HG02798 (cell line): ENCODE measurements around the gene CASZ1.

Experiments used
- ATAC-seq: cut with Tn5 transposase; IDR thresholded peaks from one replicate; pipeline ENCODE4 v1.9.1; 2021; ENCODE audit warnings: mild to moderate bottlenecking; ENCODE audit not compliant: unreplicated experiment, poor library complexity

The CASZ1 gene

DNA sequence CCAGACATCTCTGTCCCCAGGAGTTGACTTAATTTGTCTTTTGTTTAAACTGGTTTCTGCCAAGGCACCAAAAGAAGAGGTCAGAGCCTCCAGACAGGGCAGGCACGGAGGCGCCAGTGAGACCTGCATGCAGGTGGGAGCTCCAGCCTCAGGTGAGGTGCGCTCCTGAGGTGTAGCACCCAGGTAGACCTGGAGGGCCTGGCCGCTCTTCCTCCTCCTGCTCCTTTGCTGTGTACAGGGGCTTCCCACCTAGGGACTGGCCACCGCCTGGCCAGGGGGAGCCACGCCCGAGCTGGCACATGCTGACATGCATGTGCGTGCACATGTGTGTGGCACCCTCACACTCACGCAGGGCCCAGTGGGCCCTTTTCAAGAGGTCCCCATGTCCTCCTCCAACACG is 163.0 kb downstream of the CASZ1 start:
- ATAC-seq = no peak

DNA sequence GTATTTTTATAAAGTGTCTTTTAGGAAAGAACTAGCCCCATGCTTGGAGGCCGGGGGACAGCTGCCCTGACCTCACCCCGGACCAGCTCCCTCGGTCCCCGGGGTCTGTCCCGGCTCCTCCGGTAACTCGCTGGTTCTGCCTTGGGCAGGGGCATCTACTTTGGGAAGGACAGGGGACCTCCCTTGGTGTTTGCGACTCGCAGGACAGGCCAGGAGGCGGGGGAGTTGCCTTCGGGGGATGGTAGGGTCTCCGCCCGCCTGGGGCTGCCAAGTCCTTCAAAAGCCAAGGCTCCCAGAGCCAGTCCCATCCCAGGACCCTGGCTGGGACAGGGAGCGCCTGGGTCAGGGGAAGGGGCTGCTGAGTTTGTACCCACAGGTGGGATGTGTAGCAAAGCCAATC is 163.8 kb downstream of the CASZ1 start:
- no peak for ATAC-seq

DNA sequence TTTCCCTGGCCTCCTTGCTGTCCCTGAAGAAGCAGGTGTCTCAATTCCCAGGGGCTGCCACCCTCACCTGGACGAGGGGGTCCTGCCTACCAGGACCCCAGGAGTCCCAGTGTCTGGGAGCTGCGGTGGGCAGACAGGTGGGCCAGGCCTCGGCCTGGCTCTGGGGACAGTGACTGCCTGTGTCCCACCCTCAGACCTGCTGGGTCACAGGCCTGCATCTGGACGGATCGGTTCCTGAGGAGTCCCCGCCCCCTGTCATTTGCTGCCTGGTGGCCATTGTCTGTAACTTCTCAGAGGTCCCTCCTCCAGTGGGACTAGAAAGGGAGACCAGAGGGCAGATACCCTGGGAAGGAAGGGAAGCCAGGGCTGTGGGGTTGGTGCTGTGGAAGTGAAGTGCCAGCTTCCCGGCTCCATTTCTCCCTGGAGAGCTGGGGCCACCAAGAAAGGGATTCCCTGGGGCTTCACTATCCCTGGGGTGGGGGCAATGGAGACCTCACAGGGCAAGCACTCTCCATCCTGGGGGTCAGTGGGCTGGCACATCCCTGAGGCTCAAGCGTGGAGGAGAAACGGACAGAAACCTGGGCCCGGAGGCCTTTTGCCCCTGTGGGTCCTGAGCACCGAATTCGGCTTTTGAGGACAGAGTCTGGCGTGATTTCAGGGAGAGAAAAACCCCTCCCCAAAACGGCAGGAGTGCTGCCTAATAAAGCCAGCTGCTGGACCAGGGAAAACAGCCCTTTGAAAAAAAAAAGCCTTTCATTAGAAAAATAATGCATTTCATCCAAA is 164.4 kb downstream of the CASZ1 start:
- ATAC-seq = no peak

DNA sequence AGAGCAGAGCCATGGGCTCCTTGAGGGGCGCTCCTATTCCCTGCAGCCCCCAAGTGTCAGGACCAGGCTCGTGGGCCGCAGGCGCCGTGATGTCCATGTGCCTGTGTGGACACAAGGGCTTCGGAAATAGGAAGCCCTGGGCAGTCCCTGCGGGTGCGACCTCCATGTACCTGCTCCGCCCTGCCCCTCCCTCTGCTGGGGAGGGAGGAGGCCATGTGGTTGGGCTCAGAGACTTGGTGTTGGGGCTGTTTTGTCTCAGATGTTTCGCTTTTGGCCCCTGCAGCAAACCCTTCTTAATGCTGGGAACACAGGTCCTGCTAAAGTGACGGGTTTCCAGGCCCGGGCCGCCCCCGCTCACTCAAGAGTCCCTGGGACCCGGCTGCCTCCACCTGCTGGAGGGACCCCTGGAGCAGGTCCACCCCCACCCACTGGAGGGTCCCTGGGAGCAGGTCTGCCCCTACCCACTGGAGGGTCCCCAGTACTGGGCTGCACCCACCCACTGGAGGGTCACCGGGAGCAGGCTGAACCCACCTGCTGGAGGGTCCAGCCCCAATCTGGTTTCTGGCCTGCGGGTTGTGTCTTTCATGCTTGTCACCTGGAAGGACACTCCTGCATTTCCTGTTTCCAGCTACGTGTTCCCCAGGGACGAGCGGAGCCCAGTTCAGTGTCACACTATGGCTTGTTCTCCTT is 165.2 kb downstream of the CASZ1 start:
- ATAC-seq = no peak

DNA sequence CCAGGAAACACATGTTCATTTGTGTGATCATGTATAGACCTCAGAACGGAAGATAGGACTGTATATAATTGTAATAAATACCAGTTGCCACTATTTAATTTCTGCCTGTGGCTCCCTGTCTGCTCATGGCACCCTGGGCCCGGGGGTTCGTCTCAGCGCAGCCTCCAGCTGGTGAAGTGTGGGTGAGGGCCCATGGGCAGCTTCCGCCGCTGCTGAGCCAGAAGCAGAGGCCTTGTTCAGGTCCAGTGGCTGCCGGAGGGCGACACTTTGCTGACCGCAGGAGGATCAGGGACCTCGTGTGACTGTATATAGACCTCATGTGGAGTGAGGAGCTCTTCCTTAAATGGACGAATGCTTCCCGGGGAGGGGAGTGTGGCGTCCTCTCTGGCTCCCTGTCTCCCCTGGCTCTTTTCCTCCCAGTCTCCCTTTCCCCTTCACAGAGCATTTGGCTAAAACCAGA is 165.8 kb downstream of the CASZ1 start:
- ATAC-seq = no peak

DNA sequence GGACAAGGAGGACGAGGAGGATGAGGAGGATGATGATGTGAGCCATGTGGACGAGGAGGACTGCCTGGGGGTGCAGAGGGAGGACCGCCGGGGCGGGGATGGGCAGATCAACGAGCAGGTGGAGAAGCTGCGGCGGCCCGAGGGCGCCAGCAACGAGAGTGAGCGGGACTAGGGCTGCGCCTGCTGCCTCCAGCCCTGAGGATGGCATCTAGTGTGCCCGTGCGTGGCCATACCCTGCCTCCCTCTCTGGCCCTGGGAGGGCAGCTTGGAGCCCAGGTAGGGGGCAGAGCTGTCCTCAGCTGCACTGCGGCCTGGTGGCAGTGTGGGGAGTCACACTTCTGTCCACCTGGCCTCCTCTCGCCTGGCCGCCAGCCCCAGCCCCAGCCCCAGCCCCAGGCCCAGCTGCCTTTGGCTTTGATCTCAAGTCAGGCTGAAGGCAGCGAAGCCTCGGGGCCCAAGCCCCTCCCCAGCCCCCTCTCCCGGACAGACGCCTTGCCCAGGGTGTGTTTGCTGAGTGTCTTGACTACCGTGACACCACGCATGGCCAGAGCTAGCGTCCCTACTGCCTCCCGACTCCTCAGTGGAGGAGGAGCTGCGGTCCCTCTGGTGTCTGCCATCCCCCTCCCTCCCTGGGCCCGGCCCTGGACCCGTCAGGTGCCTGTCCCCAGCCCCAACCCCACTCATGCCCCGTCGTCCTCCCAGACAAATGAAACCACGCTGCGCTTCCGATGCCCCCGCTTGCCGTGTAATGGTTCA is 166.5 kb downstream of the CASZ1 start:
- ATAC-seq = no peak

DNA sequence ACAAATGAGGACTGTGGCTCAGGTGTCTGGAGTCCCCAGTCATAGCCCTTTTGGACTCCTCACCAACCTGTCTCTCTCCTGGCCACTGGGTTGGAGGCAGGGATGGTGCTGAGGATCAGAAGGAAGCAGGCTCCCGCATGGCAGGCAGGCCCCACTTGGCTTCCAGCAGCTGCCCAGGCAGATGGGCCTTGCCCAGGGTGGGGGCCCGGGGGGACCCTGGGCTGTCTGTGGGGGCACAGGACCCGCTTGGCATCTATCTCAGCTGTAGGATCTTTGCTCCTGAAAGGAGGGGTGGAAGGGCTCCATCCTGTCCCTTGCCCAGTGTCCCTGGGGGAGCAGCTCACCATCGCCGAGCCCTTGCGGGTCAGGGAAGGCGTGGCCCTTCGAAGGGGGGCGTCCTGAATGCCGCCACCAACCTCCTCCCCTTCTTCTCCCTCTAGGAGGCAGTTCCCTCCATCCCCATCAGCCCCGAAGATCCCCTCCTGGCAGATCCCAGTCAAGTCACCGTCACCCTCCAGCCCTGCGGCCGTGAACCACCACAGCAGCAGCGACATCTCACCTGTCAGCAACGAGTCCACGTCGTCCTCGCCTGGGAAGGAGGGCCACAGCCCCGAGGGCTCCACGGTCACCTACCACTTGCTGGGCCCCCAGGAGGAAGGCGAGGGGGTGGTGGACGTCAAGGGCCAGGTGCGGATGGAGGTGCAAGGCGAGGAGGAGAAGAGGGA is 167.2 kb downstream of the CASZ1 start:
- no peak for ATAC-seq

DNA sequence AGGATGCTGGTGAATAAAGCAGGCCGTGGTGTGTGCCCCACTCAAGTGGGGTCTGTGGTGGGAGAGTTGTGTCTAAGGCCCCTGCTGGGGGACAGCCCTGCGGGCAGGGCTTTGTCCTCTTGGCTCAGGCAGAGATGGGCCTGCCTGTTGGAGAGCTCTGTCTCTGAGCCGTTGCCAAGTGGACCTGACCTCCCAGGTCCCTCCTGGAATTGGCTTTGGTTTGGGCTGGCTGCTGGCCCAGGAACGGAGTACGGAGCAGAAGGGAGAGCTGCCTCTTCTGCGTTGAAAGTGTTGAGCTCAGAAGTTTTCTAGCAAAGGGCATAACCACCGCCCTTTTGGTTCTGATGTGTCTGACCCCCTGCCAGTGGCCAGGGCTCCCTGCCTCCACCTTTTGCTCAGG is 167.8 kb downstream of the CASZ1 start:
- no peak for ATAC-seq

DNA sequence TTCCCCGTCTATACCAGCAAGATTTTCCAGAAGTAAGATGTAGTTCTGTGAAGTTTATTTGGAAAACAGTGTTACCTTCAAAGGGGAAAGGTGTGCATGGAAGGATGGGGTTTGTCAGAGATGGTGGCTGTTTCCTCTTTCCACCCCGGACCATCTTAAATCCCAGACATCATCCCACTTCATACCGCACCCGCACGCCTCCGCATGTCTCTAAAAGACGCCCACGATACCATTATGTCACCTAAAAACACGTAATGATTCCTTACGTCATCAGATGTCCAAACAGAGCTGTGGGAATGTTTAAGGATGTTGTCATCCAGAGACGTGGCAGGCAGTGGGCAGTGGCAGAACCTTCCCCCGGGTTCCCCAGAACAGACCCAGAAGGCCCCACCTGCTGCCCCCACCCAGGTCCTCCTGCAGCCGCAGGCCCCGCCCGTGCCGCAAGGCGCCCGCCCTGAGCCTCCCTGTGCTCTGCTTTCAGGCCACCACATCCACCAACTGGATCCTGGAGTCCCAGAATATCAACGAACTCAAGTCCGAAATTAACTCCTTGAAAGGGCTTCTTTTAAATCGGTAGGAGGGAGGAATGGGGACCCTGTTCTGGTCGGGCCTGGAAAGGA is 169.5 kb downstream of the CASZ1 start:
- ATAC-seq = no peak

DNA sequence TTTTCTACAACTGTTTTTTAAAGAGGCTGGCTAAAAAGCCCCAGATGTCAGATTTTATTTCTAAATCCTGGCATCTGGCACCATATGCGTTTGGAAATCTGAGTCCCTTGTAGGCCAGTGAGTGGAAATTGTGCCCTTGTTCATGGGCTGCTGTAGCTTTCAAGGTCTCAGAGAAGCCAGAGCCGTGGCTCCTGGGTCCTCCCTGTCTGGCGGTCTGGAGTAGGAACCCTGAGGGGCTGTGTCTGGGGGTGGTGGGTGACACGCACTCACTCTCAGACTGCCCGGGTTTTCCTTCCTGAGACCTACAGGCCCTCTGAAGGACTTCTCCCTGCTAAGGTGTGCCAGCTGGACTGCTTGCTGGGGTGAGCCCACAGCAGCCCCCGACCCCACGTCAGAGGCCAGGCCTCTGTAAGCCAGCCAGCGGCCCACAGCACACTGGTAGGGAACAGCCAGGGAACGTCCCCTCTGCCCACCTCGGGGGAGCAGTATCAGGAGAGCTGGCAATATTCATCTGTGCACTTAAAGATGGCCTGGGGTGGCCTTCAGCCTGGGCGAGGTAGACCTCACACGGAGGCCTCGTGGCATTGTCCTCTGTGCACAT is 170.2 kb downstream of the CASZ1 start:
- ATAC-seq = no peak

DNA sequence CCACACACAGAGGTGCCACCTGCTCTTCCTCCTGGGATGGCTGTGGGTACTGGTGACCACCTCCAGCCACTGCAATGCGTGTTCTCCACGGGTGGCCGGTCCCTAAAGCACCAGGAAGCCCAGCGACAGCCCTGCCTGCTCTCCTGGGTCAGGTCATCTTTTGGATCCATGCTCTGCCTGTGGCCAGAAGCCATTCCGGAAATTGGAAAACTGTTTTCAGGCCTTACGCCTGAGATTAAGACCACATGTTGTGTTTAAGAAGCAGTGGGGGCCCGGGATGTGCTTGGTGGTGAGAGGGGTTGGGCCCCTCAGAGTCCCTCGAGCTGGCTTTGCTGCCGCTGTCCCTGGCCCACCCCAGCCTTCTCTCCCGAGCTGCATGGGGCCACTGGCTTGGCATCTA is 170.9 kb downstream of the CASZ1 start:
- no peak for ATAC-seq

DNA sequence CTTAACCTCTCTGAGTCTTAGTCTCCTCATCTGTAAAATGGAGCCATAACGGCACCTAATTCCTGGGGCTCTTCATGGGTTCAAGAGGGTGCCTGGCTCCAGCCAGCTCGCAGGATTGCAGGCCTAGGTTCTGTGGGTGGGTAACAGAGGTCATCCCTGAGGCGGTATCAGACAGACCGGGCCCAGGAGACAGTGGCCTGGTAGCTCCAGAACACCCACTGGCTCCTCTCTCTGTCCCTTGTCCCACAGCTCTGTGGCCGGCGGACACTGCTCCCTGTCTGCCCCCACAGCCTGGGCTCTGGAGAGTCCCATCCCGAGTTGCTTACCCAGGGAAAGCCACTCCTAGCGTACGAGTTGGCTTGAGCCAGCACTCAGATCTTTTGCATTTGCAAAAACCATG is 171.4 kb downstream of the CASZ1 start:
- ATAC-seq = no peak

DNA sequence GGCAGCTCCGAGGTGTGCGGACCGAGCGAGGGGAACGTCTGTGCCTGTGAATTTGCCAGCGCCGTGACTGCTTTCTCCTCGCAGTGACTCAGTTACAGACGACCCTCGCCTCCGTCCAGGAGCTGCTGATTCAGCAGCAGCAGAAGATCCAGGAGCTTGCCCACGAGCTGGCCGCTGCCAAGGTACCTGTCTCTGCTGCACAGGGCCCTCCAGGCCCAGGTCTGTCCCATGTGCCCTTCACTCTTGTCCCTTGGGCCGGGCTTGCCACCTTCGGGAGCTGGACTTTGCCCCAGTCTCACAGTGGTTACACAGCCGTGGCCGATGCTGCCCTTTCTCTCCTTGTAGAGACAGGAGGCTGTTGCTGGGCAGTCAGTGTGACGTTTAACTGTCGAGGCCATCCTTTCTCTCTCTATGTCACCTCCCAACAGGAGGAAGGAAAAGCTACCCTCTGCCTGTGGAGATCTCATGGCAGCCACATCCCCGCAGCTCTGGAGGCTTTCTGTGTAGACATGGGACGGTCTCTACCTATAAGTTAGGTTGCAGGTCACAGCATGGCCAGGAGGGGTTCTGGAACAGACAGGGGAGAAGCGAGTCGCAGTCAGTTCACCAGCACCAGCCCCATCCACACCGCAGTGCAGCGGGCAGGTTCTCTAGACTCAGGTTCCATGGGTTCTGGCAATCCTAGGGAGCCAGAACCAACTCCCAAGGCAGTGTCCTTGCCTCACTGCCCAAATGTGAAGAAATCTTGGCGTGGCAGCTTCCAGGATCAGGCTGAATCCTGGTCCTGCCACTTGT is 172.0 kb downstream of the CASZ1 start:
- ATAC-seq = no peak

DNA sequence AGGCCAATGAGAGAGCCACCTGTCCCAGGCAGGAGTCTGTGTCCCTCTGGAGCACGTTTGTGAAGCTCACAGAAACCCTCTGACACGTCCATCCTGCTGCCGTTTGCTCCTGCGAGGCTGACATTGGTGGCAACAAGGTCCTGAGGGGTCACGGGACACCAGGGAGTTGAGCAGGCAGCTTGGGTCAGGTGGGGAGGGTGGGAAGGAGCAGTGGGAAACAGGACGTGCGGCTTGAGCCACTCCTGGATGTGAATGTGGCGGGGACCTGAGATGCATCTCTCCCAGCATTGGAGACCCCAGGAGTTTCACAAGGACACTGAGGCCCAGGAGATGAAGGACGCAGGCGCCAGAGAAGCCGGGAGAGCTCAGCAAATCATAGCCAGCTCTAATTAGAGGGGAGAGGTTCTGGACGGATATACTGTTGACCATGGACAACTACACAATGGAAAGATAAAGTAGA is 172.7 kb downstream of the CASZ1 start:
- no peak for ATAC-seq

DNA sequence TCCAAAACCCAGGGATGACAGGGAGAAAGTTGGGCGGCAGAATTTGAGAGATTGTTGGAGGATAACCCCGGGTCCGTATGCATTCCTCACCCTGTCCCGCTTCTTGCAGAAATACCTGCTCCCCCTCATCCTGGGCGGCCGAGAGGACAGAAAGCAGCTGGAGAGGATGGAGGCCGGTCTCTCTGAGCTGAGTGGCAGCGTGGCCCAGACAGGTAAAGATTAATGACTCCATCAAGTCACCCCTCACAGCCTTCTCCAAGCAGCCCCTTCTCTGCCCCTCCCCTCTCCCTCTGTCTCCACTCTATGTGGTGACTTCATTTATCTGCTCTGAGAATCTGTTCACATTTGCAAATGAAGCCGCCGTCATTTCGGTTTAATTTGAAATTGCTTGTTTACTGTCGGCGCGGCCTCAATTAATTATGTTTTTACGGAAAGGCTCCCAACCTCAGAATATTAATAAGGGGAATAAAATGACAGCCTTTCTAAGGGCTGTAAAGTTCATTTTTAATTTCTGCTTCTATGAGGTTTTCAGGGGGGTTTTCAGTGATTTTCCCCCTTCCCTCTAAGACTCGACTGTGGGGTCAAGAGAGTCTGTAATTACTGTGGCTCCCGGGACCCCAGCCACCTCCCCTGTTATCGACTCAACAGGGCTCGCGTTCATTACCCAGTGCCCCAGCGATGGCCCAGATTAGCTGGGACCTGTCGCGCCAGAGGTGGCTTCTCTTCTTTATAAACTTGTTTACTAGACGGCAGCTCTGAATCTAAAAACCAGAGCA is 173.3 kb downstream of the CASZ1 start:
- ATAC-seq = no peak

DNA sequence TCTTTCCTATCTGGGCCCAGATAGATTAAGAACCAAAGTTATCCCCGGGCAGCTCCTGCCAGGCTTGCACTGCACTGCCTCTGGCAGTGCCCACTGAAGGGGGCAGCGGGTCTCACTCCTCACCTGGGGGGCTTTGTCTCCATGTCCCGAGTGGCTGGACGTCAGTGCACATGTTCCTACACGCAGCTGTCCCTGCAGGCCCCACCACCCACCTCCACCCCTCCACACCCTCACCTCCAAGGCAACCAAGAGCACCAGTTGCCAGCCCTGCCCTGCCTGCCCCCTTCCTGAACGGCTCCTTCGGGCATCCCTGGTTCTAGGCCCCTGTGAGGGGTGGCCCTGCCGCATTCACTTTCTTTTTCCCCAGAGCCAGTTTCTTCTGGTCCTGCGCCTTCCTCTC is 174.5 kb downstream of the CASZ1 start:
- no peak for ATAC-seq

DNA sequence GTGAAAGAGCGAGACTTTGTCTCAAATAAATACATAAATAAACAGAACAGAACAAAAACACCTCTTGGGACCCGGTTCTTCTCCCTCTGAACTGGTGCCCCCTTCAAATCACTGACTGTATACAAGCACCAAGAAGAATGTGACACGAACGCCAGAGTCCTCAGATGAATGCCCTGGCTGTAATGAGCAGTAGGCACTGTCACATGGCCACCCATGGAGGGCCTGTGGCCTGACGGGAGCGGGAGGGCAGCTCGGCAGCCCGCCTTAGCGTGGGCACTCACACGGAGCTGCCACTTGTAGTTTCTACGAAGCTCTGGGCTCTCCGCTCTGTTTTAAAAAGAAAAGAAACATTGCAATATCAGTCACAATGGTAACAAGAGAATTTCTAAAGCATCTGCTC is 175.7 kb downstream of the CASZ1 start:
- no peak for ATAC-seq
